Liver (tissue), 3 donors: ENCODE measurements around the gene LRAT.

Experiments used
- ATF3 ChIP-seq: IDR thresholded peaks from 2 replicates; pipeline ENCODE4 v1.6.1; 2016; ENCODE audit warnings: antibody characterized with exemption
- CTCF ChIP-seq: fragments of 150-350 bp; IDR thresholded peaks from 2 replicates; pipeline ENCODE4 v1.5.1; 2017; ENCODE audit warnings: improper control_type of control experiment, low read depth, low read length; ENCODE audit not compliant: missing input control
- EGR1 ChIP-seq, 2 donors: IDR thresholded peaks; 2 replicates each; pipeline ENCODE4 v1.6.1; 2016 to 2018; ENCODE audit warnings: antibody characterized with exemption in 2 of 2, low read depth in 2 of 2
- FOXA2 ChIP-seq: IDR thresholded peaks from 2 replicates; pipeline ENCODE4 v1.6.1; 2016; ENCODE audit warnings: antibody characterized with exemption
- GABPA ChIP-seq, 2 donors: IDR thresholded peaks in 1 of 2; conservative IDR thresholded peaks in 1 of 2; 2 replicates each; pipeline ENCODE4 v1.6.1; 2016; ENCODE audit warnings: antibody characterized with exemption in 2 of 2, mild to moderate bottlenecking in 1 of 2, moderate library complexity in 1 of 2
- REST ChIP-seq: IDR thresholded peaks from 2 replicates; pipeline ENCODE4 v1.6.1; 2016; ENCODE audit warnings: antibody characterized with exemption, mild to moderate bottlenecking
- RXRA ChIP-seq, 2 donors: IDR thresholded peaks; 2 replicates each; pipeline ENCODE4 v1.6.1; 2017 to 2018; ENCODE audit warnings: antibody characterized with exemption in 2 of 2, mild to moderate bottlenecking in 1 of 2
- SP1 ChIP-seq: IDR thresholded peaks from 2 replicates; pipeline ENCODE4 v1.6.1; 2018; ENCODE audit warnings: antibody characterized with exemption, mild to moderate bottlenecking
- ZBTB33 ChIP-seq: IDR thresholded peaks from 2 replicates; pipeline ENCODE4 v1.6.1; 2016; ENCODE audit warnings: antibody characterized with exemption
- donor health status: healthy.
- donor health status: healthy.

GRCh38 chr4:154778264-154778663 is 34.5 kb downstream of the LRAT start:
- TF ChIP-seq CTCF (no peak), REST (no peak), ATF3 (no peak), EGR1 (IDR thresholded peaks at IDR 0.05; ENCODE audit: low read depth in 2 of 2) (no peak), SP1 (no peak), FOXA2 (no peak), GABPA (IDR thresholded peaks at IDR 0.05 in 1 of 2, conservative IDR thresholded peaks at IDR 0.05 in 1 of 2) (no peak), RXRA (IDR thresholded peaks at IDR 0.05) (no peak), ZBTB33 (no peak)
